ENCODE results near the gene RPLP1. TPM values are rescaled to one million over a fixed set of nuclear protein-coding genes. Genes with fewer than 3 reads are reported as not detected.

The RPLP1 gene
- polyA plus RNA-seq, 1 of the 3 experiments (the other 2 are of a cell fraction) = 1,792 TPM

- TF ChIP-seq MXI1 (IDR thresholded peaks at IDR 0.05; ENCODE audit: low read depth, low read length) (no peak), RAD21 (IDR thresholded peaks at IDR 0.05; ENCODE audit: low read length) (no peak), YY1 (IDR thresholded peaks at IDR 0.05; ENCODE audit: low read depth) (no peak), GABPA (IDR thresholded peaks at IDR 0.05; ENCODE audit: low read depth) (no peak)
- TF ChIP-seq, protein P1, sequence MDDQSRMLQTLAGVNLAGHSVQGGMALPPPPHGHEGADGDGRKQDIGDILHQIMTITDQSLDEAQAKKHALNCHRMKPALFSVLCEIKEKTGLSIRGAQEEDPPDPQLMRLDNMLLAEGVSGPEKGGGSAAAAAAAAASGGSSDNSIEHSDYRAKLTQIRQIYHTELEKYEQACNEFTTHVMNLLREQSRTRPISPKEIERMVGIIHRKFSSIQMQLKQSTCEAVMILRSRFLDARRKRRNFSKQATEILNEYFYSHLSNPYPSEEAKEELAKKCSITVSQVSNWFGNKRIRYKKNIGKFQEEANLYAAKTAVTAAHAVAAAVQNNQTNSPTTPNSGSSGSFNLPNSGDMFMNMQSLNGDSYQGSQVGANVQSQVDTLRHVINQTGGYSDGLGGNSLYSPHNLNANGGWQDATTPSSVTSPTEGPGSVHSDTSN (IDR thresholded peaks at IDR 0.05) = no peak
Measured at GRCh38 chr15:69434679-69435078, 17.9 kb upstream of the RPLP1 start (continued).

DNA sequence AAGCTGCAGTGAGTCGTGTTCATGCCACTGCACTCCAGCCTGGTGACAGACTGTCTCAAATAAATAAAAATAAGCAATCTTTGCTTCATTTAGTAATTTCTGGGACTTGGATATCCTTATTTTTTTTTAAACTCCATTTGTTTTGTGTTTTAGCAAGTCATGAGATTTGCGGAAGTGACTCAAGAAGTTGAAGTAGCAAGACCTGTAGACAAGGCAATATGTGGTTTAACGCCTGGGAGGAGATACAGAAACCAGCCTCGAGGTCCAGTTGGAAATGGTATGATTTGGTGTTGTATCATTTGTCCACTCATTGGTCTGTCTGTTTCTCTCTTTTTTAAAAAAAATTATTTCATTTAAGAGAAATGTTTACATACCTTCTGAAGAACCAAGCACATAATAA lies 16.6 kb upstream of the RPLP1 start:
- Histone ChIP-seq H3K4me3 (ENCODE audit: low read depth in 2 of 2, low read length in 1 of 2) (no peak overlapping the region), H3F3A (replicated peaks; ENCODE audit: insufficient read depth) (no peaks in the 10 kb centered on the region), H3K9me3 (no peaks in the 10 kb centered on the region), H4K20me1 (ENCODE audit: insufficient read depth) (no peaks in the 10 kb centered on the region), H3K27ac (ENCODE audit: low read depth in 2 of 2, low read length in 1 of 2) (no peak overlapping the region), H2AFZ (ENCODE audit: low read depth) (no peak overlapping the region), H3K9ac (no peak overlapping the region), H3K4me1 (ENCODE audit: control insufficient read depth in 1 of 2, insufficient read depth in 2 of 2, low read depth in 1 of 2, low read length in 1 of 2) (no peaks in the 10 kb centered on the region), H3K4me2 (no peak overlapping the region), H3K27me3 (ENCODE audit: insufficient read depth) (no peaks in the 10 kb centered on the region), H3K9me2 (no peaks in the 10 kb centered on the region), H3K79me2 (ENCODE audit: insufficient read depth) (peaks cover 30% of the 10 kb centered on the region), H3K36me3 (replicated peaks in 1 of 2; ENCODE audit: control insufficient read depth in 1 of 2, insufficient read depth in 2 of 2, low read length in 1 of 2) (peaks cover 40 to 50% of the 10 kb centered on the region in 2 experiments)
- TF ChIP-seq GABPA (IDR thresholded peaks at IDR 0.05; ENCODE audit: low read depth) = no peak
- no peak for TF ChIP-seq MEF2A (IDR thresholded peaks at IDR 0.05; ENCODE audit: borderline replicate concordance, low read depth)
- TF ChIP-seq POLR2AphosphoS5 (IDR thresholded peaks at IDR 0.05; ENCODE audit: low read depth, low read length) = no peak
- TF ChIP-seq, protein P2, sequence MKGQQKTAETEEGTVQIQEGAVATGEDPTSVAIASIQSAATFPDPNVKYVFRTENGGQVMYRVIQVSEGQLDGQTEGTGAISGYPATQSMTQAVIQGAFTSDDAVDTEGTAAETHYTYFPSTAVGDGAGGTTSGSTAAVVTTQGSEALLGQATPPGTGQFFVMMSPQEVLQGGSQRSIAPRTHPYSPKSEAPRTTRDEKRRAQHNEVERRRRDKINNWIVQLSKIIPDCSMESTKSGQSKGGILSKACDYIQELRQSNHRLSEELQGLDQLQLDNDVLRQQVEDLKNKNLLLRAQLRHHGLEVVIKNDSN (IDR thresholded peaks at IDR 0.05; ENCODE audit: borderline replicate concordance, low read depth) = no peak
- no peak for TF ChIP-seq TEAD4 (IDR thresholded peaks at IDR 0.05; ENCODE audit: borderline replicate concordance, insufficient read depth)
- TF ChIP-seq NFIC (IDR thresholded peaks at IDR 0.05; ENCODE audit: borderline replicate concordance) = no peak
- TF ChIP-seq MXI1 (IDR thresholded peaks at IDR 0.05; ENCODE audit: low read depth, low read length) = no peak
- no peak for TF ChIP-seq FOXJ3 (CRISPR knock-in tag; IDR thresholded peaks at IDR 0.05)
- no peak for TF ChIP-seq YY1 (IDR thresholded peaks at IDR 0.05; ENCODE audit: low read depth)
- no peak for TF ChIP-seq GATA2 (CRISPR knock-in tag; IDR thresholded peaks at IDR 0.05)
- no peak for TF ChIP-seq ZBTB33 (IDR thresholded peaks at IDR 0.05; ENCODE audit: borderline replicate concordance, low read depth)
- no peak for TF ChIP-seq EZH2phosphoT487 (IDR thresholded peaks at IDR 0.05; ENCODE audit: borderline replicate concordance, low read depth)
- TF ChIP-seq RAD21 (IDR thresholded peaks at IDR 0.05; ENCODE audit: low read length) = no peak
- no peak for TF ChIP-seq FOSL2 (IDR thresholded peaks at IDR 0.05; ENCODE audit: borderline replicate concordance, low read depth)
- TF ChIP-seq NRF1 (IDR thresholded peaks at IDR 0.05; ENCODE audit: low read depth, low read length) = no peak
- no peak for TF ChIP-seq RFX5 (IDR thresholded peaks at IDR 0.05; ENCODE audit: low read length)
- TF ChIP-seq, protein P3, sequence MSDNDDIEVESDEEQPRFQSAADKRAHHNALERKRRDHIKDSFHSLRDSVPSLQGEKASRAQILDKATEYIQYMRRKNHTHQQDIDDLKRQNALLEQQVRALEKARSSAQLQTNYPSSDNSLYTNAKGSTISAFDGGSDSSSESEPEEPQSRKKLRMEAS (IDR thresholded peaks at IDR 0.05; ENCODE audit: low read depth) = no peak
- TF ChIP-seq RCOR1 (IDR thresholded peaks at IDR 0.05; ENCODE audit: low read length) = no peak
- TF ChIP-seq TCF12 (IDR thresholded peaks at IDR 0.05) = no peak
- TF ChIP-seq SIN3A (IDR thresholded peaks at IDR 0.05; ENCODE audit: borderline replicate concordance, low read depth, low read length) = no peak
- 96% methylated on average over 4 of the region's 4 CpGs for WGBS (ENCODE audit: low lambda C conversion rate)
- no peak for DNase-seq
- ChIA-PET POLR2A (no interaction called here), CTCF (interaction anchor here (0.7 kb wide), 1 partner anchor 16 kb away, joined by 3 read pairs; no protein-coding TSS in a partner anchor)
